K562 (cell line): ENCODE results near the gene TCF15. TPM values are rescaled to one million over a fixed set of nuclear protein-coding genes. Genes with fewer than 3 reads are reported as not detected.

Experiments
- ATAC-seq: fragments of 200-7000 bp; cut with Tn5 transposase; 3 replicates; pipeline ENCODE4 v1.9.1; 2020; ENCODE audit warnings: moderate library complexity
- BruUV-seq: library from RNA; stranded (reverse); fragments of 400-500 nt; replicated peaks from 2 replicates; lab custom pipeline; 2021; lab: Mats Ljungman, UMichigan
- CTCF ChIA-PET: fragments of 300-600 bp; formaldehyde crosslinking; extraction: SDS; loops from one replicate; lab custom pipeline; 2021; ENCODE audit warnings: low intra/inter-chr PET ratio; lab: Yijun Ruan, JAX
- POLR2A ChIA-PET: fragments of 300-600, 350-650 bp; sonication (Branson Sonifier 250); formaldehyde crosslinking; extraction: SDS; loops from one replicate; lab custom pipeline; 2021; ENCODE audit warnings: antibody characterized with exemption, inconsistent platforms; lab: Yijun Ruan, JAX
- DNase-seq, 4 experiments: peaks; one replicate each; pipeline versions ENCODE4 v3.0.0 to v3.0.0-alpha.2; 2011 to 2018; ENCODE audit warnings: low spot score in 3 of 4, mixed read lengths in 3 of 4; ENCODE audit errors: extremely low read depth in 1 of 4
- FAIRE-seq: peaks from 2 replicates; lab custom pipeline; 2011; peaks lifted over from hg19 to GRCh38; lab: Jason Lieb, UNC
- H2AFZ ChIP-seq: 2 replicates; pipeline ENCODE4 v1.6.0; 2011; ENCODE audit warnings: low read depth, low read length, control low read depth, inconsistent platforms
- H3K27ac ChIP-seq: fragments of 200-600 bp; 3 replicates; pipeline ENCODE4 v1.8.0; 2011; ENCODE audit warnings: low read depth, mild to moderate bottlenecking, control low read depth, inconsistent platforms, low read length, moderate library complexity, mixed read lengths; ENCODE audit errors: extremely low read depth
- H3K27me3 ChIP-seq, 2 experiments: fragments of 300-600 bp in 1 of 2; 2 replicates in 1 of 2; 3 replicates in 1 of 2; pipeline versions ENCODE4 v1.6.0 to v1.8.0; 2011; ENCODE audit warnings: inconsistent platforms in 2 of 2, low read length in 2 of 2, mild to moderate bottlenecking in 1 of 2, mixed read lengths in 1 of 2, moderate library complexity in 1 of 2; ENCODE audit not compliant: control insufficient read depth in 2 of 2, insufficient read depth in 2 of 2
- H3K36me3 ChIP-seq: fragments of 300-600 bp; 3 replicates; pipeline ENCODE4 v1.8.0; 2011; ENCODE audit warnings: mild to moderate bottlenecking, low read length, inconsistent platforms; ENCODE audit not compliant: control insufficient read depth, insufficient read depth
- H3K4me1 ChIP-seq, 2 experiments: fragments of 200-600 bp in 1 of 2; replicated peaks in 1 of 2; 2 replicates in 1 of 2; 3 replicates in 1 of 2; pipeline versions ENCODE4 v1.5.1 to v1.8.0; 2011; ENCODE audit warnings: inconsistent platforms in 2 of 2, low read length in 2 of 2, mild to moderate bottlenecking in 1 of 2, mixed read lengths in 1 of 2, moderate library complexity in 1 of 2; ENCODE audit not compliant: control insufficient read depth in 2 of 2, insufficient read depth in 2 of 2
- H3K4me2 ChIP-seq: 2 replicates; pipeline ENCODE4 v1.6.1; 2011; ENCODE audit warnings: low read length, control low read depth, inconsistent platforms, mixed read lengths; ENCODE audit not compliant: insufficient read depth
- H3K4me3 ChIP-seq: fragments of 200-600 bp; sonication (generic), shearing (Covaris generic); 2 replicates; pipeline ENCODE4 v1.5.1; 2016; ENCODE audit warnings: control low read depth, inconsistent platforms
- H3K79me2 ChIP-seq: fragments of 200-600 bp; 3 replicates; pipeline ENCODE4 v1.8.0; 2011; ENCODE audit warnings: low read length, inconsistent platforms; ENCODE audit not compliant: control insufficient read depth, insufficient read depth
- H3K9ac ChIP-seq, 2 experiments: 2 replicates each; pipeline versions ENCODE4 v1.6.0 to v1.6.1; 2011; ENCODE audit warnings: low read depth in 2 of 2, low read length in 2 of 2, control low read depth in 1 of 2, inconsistent platforms in 1 of 2, mild to moderate bottlenecking in 1 of 2, mixed read lengths in 1 of 2; ENCODE audit not compliant: insufficient read depth in 1 of 2
- H3K9me1 ChIP-seq: one replicate; pipeline ENCODE4 v1.6.0; 2011; ENCODE audit warnings: inconsistent platforms, mild to moderate bottlenecking, low read length, moderate library complexity; ENCODE audit not compliant: control insufficient read depth, insufficient read depth
- H3K9me3 ChIP-seq: replicated peaks from 2 replicates; pipeline ENCODE4 v1.5.1; 2011; ENCODE audit warnings: low read depth, low read length, inconsistent platforms; ENCODE audit not compliant: control insufficient read depth, insufficient read depth
- H4K20me1 ChIP-seq: replicated peaks from 2 replicates; pipeline ENCODE4 v1.6.1; 2011; ENCODE audit warnings: low read length, inconsistent platforms, mixed read lengths; ENCODE audit not compliant: control insufficient read depth, insufficient read depth
- CBFA2T3 ChIP-seq: fragments of 450-650 bp; IDR thresholded peaks from 2 replicates; pipeline ENCODE4 v1.6.1; 2017
- GABPB1 ChIP-seq: sonication (generic); formaldehyde crosslinking; IDR thresholded peaks from 2 replicates; pipeline ENCODE4 v1.8.0; 2022; ENCODE audit warnings: mild to moderate bottlenecking, missing genetic modification reagents
- MAFK ChIP-seq: IDR thresholded peaks from 2 replicates; pipeline ENCODE4 v1.6.1; 2011; ENCODE audit warnings: low read length, improper control_type of control experiment
- NFE2 ChIP-seq: IDR thresholded peaks from 2 replicates; pipeline ENCODE4 v1.6.1; 2014; ENCODE audit warnings: antibody characterized with exemption, low read depth
- NFE2L1 ChIP-seq: fragments of 450-650 bp; IDR thresholded peaks from 2 replicates; pipeline ENCODE4 v1.6.1; 2016; ENCODE audit warnings: missing genetic modification characterization, low read depth, mild to moderate bottlenecking, missing compliant biosample characterization, moderate library complexity, borderline replicate concordance
- RCOR1 ChIP-seq, 2 experiments: IDR thresholded peaks; 2 replicates each; pipeline ENCODE4 v1.6.1; 2012; ENCODE audit warnings: low read depth in 2 of 2, low read length in 2 of 2, borderline replicate concordance in 1 of 2, improper control_type of control experiment in 1 of 2
- TAF15 ChIP-seq: fragments of 200-400 bp; formaldehyde crosslinking; IDR thresholded peaks from 2 replicates; pipeline ENCODE4 v1.6.1; 2017; ENCODE audit warnings: mild to moderate bottlenecking, low read depth, low read length, moderate library complexity
- TCF3 ChIP-seq: sonication (generic); formaldehyde crosslinking; IDR thresholded peaks from 2 replicates; pipeline ENCODE4 v1.4.0; 2020; ENCODE audit warnings: mild to moderate bottlenecking, missing genetic modification reagents
- TCFL5 ChIP-seq: fragments of 250-450 bp; sonication (Bioruptor Pico); conservative IDR thresholded peaks from 2 replicates; pipeline ENCODE4 v1.6.1; 2021; ENCODE audit warnings: mild to moderate bottlenecking, moderate library complexity, matching md5 sums
- TEAD1 ChIP-seq, 2 experiments: fragments of 450-650 bp in 1 of 2; sonication (generic) in 1 of 2; formaldehyde crosslinking; IDR thresholded peaks; 2 replicates each; pipeline versions ENCODE4 v1.4.0 to v1.8.0; 2020 to 2022; ENCODE audit warnings: mild to moderate bottlenecking in 2 of 2, missing genetic modification reagents in 1 of 2
- TRIM28 ChIP-seq: fragments of 450-650 bp; IDR thresholded peaks from 2 replicates; pipeline ENCODE4 v1.6.1; 2017
- YY1 ChIP-seq, 3 experiments: IDR thresholded peaks; 2 replicates each; pipeline ENCODE4 v1.6.1; 2011; ENCODE audit warnings: low read length in 2 of 3, mild to moderate bottlenecking in 2 of 3, moderate library complexity in 2 of 3, borderline replicate concordance in 1 of 3, control low read depth in 1 of 3, low read depth in 1 of 3; ENCODE audit not compliant: insufficient read depth in 3 of 3, insufficient replicate concordance in 2 of 3, control insufficient read depth in 1 of 3, insufficient read length in 1 of 3; ENCODE audit errors: extremely low read depth in 1 of 3
- ZKSCAN8 ChIP-seq: fragments of 200-800 bp; sonication (Bioruptor generic); IDR thresholded peaks from 2 replicates; pipeline ENCODE4 v1.6.1; 2016; ENCODE audit warnings: missing genetic modification characterization, missing compliant biosample characterization
- WGBS: fragments of 100-300 bp; shearing (Covaris generic); methylation state at CpG from one replicate; pipeline ENCODE4 v1.1.6; 2016; ENCODE audit warnings: low coverage, mixed read lengths; ENCODE audit not compliant: insufficient coverage; ENCODE audit errors: missing lambda C conversion rate; 5-methylcytosine and 5-hydroxymethylcytosine counted together
- in situ Hi-C: fragments of 300-500 bp; cut with MboI; formaldehyde crosslinking; loops from 4 replicates; pipeline ENCODE4 v1.15.0; 2018; ENCODE audit warnings: inconsistent platforms, mixed read lengths
- intact Hi-C: fragments of 100-400 bp; cut with micrococcal nuclease; formaldehyde crosslinking; loops from 2 replicates; pipeline ENCODE4 v1.14.2; 2022
- polyA plus RNA-seq, 8 experiments: library from polyadenylated mRNA; depleted of rRNA in 4 of 8; stranded (reverse) in 5 of 8; unstranded in 3 of 8; fragments of >200 nt; fragmentation: Nextera tagmentation in 2 of 8; fragmentation: Illumina TruSeq in 1 of 8; extraction: Ambion mirVana in 2 of 8; extraction: Trizol in 1 of 8; gene quantifications; 2 replicates each; pipeline versions ENCODE4 v1.2.1 to v1.2.3, GENCODE V29; 2011 to 2014; ENCODE audit warnings: inconsistent platforms in 1 of 8, missing spikeins in 1 of 8
- total RNA-seq, 7 experiments: library from RNA; depleted of rRNA in 6 of 7; stranded (reverse); fragments of >200 nt in 6 of 7; fragmentation: Illumina TruSeq in 2 of 7; extraction: Trizol in 2 of 7; gene quantifications; 2 replicates each; pipeline versions ENCODE4 v1.2.1 to v1.2.3, GENCODE V29; 2011 to 2021; ENCODE audit warnings: low replicate concordance in 1 of 7
- TF ChIP-seq, protein P1 (sequence below): sonication (generic); formaldehyde crosslinking; IDR thresholded peaks from 2 replicates; pipeline ENCODE4 v1.8.0; 2022; ENCODE audit warnings: missing genetic modification reagents, mild to moderate bottlenecking, moderate library complexity, borderline replicate concordance

TCF15 gene
- total and polyA plus RNA-seq, 9 of the 15 experiments (the other 6 are each of a cell fraction or from before 2014, with no cell fraction given) = 0.04 to 5.0 (median 1.2) TPM

DNA sequence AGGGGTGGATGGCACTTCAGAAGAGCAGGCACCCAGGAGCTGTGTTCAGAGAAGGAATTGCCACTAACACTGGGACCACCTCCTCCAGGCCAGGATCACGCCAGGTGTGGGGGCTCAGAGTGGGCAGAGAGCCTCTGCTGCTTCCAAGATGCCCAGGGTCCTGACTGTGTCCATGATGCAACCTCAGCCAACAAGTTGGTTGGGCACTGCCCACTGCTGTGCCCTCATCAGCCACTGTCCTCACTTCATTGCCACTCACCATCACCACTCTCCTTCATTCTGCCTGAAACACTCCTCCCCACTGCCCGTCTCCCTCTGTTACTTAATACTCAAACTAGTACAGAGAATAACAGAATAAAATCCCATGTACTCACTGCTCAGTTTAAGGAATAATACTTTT, 16.5 kb upstream of the TCF15 start:
- no TSS peak for BruUV-seq
- Histone ChIP-seq H3K9ac (no peak overlapping the region), H3K36me3 (no peaks in the 10 kb centered on the region), H3K9me1 (no peaks in the 10 kb centered on the region), H3K4me1 (peaks cover 7 to 11% of the 10 kb centered on the region in 2 experiments; a peak in 4 of 5 replicates), H3K79me2 (no peaks in the 10 kb centered on the region), H3K27me3 (peaks cover 0 to 4% of the 10 kb centered on the region in 2 experiments; a peak in 1 of 5 replicates), H3K4me3 (no peak overlapping the region), H3K27ac (no peak overlapping the region), H3K4me2 (no peak overlapping the region)
- POLR2A ChIA-PET = no interaction called here
- FAIRE-seq = no peak
- CTCF ChIA-PET = no interaction called here
- TF ChIP-seq NFE2L1 (tag) = no peak
- TF ChIP-seq, all 486 proteins: peak for 0
- Histone ChIP-seq H2AFZ (no peak overlapping the region), H3K9me3 (no peaks in the 10 kb centered on the region), H4K20me1 (no peaks in the 10 kb centered on the region)
- DNase-seq (no peak), ATAC-seq (no peak)
- 15% methylated on average over 2 of the region's 2 CpGs for WGBS
- intact Hi-C loops = no loop called here
- in situ Hi-C loops = no loop called here

DNA sequence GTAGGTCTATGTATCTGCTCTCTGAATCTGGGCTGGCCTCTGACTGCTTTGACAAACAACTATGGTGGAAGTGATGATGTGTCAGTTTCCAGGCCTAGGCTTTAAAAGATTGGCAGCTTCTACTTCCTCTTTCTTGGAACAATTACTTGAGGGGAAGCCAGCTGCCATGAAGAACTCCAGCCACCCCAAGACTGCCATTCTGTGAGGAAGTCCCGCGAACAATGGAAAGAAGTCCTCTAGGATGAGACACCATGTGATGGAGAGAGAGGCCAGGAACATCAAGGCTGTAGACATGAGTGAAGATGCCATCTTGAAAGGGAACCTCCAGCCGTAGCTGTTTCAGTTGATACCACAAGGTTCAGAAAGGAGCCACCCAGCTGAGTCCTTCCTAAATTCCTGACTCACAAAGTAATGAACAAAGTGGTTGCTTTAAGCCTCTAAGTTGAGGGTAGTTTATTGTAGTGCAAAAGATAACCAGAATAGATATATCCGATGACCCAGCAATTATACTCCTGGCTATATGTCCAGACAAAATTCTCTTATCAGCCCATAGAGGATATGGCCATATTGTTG, 15.3 kb upstream of the TCF15 start:
- ChIA-PET POLR2A (interaction anchor here (0.6 to 1.5 kb wide), 5 partner anchors 10 to 107 kb away, joined by 3 to 5 read pairs (median 3); no protein-coding TSS in a partner anchor), CTCF (no interaction called here)
- no peak overlapping the region for H3K4me2 ChIP-seq
- no TSS peak for BruUV-seq
- H3K36me3 ChIP-seq = no peaks in the 10 kb centered on the region
- no peaks in the 10 kb centered on the region for H3K9me1 ChIP-seq
- 0% methylated on average over 4 of the region's 4 CpGs for WGBS
- peak overlapping the region; percentile 75; the same call in 1 of the 2 replicates for H2AFZ ChIP-seq
- peak; percentile 40 for FAIRE-seq
- H3K9ac ChIP-seq = no peak overlapping the region
- no peaks in the 10 kb centered on the region for H3K9me3 ChIP-seq
- H3K27ac ChIP-seq = peak overlapping the region; percentile 49; the same call in 2 of the 3 replicates
- H3K79me2 ChIP-seq = no peaks in the 10 kb centered on the region
- peak in 2 of 4 experiments; percentile 16 to 26 for DNase-seq
- intact Hi-C loops (no loop called here), in situ Hi-C loops (no loop called here)
- H3K4me3 ChIP-seq = no peak overlapping the region
- H3K4me1 ChIP-seq = peaks cover 7 to 11% of the 10 kb centered on the region in 2 experiments; a peak in 4 of 5 replicates
- ATAC-seq = no peak; the same call in 2 of the 3 replicates
- peaks cover 0 to 4% of the 10 kb centered on the region in 2 experiments; a peak in 1 of 5 replicates for H3K27me3 ChIP-seq
- no peaks in the 10 kb centered on the region for H4K20me1 ChIP-seq
- no peak for TF ChIP-seq TAF15
- peak; percentile 55 for TF ChIP-seq MAFK
- TF ChIP-seq, protein P1, sequence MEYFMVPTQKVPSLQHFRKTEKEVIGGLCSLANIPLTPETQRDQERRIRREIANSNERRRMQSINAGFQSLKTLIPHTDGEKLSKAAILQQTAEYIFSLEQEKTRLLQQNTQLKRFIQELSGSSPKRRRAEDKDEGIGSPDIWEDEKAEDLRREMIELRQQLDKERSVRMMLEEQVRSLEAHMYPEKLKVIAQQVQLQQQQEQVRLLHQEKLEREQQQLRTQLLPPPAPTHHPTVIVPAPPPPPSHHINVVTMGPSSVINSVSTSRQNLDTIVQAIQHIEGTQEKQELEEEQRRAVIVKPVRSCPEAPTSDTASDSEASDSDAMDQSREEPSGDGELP = peak; percentile 73
- TF ChIP-seq NFE2 = peak; percentile 72
- peak in 1 of 2 experiments; percentile 13; a peak in 1 of 4 replicates for TF ChIP-seq RCOR1 (IDR thresholded peaks at IDR 0.05; ENCODE audit: borderline replicate concordance in 1 of 2, low read depth in 2 of 2, low read length in 2 of 2)
- TF ChIP-seq TCFL5 = no peak
- 0 out of 2 replicates have a peak, but pooled peaks have one; percentile 15 for TF ChIP-seq GABPB1
- 0 out of 2 replicates have a peak, but pooled peaks have one; percentile 15 for TF ChIP-seq TCF3 (CRISPR knock-in tag)
- TF ChIP-seq TEAD1 (CRISPR knock-in tag; IDR thresholded peaks at IDR 0.05) = 0 out of 4 replicates have a peak, but pooled peaks of 1 of the 2 experiments have one; percentile 33
- 0 out of 2 replicates have a peak, but pooled peaks have one; percentile 47 for TF ChIP-seq TRIM28
- TF ChIP-seq ZKSCAN8 = 0 out of 2 replicates have a peak, but pooled peaks have one; percentile 32
- TF ChIP-seq YY1 (IDR thresholded peaks at IDR 0.05; ENCODE audit: borderline replicate concordance in 1 of 3, control insufficient read depth in 1 of 3, extremely low read depth in 1 of 3, insufficient read depth in 3 of 3, insufficient read length in 1 of 3, insufficient replicate concordance in 2 of 3, low read depth in 1 of 3, low read length in 2 of 3) = peak in 1 of 3 experiments; percentile 71
- TF ChIP-seq CBFA2T3 = 0 out of 2 replicates have a peak, but pooled peaks have one; percentile 22
